Lower leg skin (tissue), 4 donors: ENCODE results near the gene SLC38A1. TPM values are rescaled to one million over a fixed set of nuclear protein-coding genes. Genes with fewer than 3 reads are reported as not detected.

Source experiments
- DNase-seq, 2 donors: peaks; one replicate each; pipeline ENCODE4 v3.0.0-alpha.2; 2019; ENCODE audit warnings: low spot score in 2 of 2
- H3K4me3 ChIP-seq: fragments of 200-600 bp; sonication (generic); 2 replicates; pipeline ENCODE4 v1.5.1; 2017; ENCODE audit warnings: mild to moderate bottlenecking, low read depth; ENCODE audit not compliant: poor library complexity, severe bottlenecking
- CTCF ChIP-seq, 3 donors: fragments of 450-650 bp; IDR thresholded peaks; one replicate each; pipeline ENCODE4 v1.5.1; 2016; ENCODE audit warnings: antibody characterized with exemption in 3 of 3, mild to moderate bottlenecking in 3 of 3, moderate library complexity in 2 of 3
- POLR2A ChIP-seq, 2 donors: fragments of 450-650 bp; IDR thresholded peaks; one replicate each; pipeline ENCODE4 v1.6.1; 2016 to 2017; ENCODE audit warnings: antibody characterized with exemption in 2 of 2, mild to moderate bottlenecking in 1 of 2, moderate library complexity in 1 of 2
- WGBS, 2 donors: methylation state at CpG; one replicate each; pipeline ENCODE4 v1.1.5; 2018; 5-methylcytosine and 5-hydroxymethylcytosine counted together
- intact Hi-C: fragments of 100-400 bp; cut with DNase I; formaldehyde crosslinking; loops from one replicate; pipeline ENCODE4 v1.15.0; 2023; ENCODE audit warnings: low total_unique reads
- total RNA-seq, 4 donors: library from RNA; depleted of rRNA; stranded (reverse); fragments of >200 nt; gene quantifications; one replicate each; pipeline ENCODE4 v1.1.0, GENCODE V29; 2016

SLC38A1 gene
- total RNA-seq, 4 donors from 2014 or later: 87.3 to 118 (median 102) TPM

GRCh38 chr12:46263140-46264016, 5.5 kb downstream of the SLC38A1 start:
- TF ChIP-seq CTCF (IDR thresholded peaks at IDR 0.05) (no peak), POLR2A (IDR thresholded peaks at IDR 0.05) (no peak)
- no peak for DNase-seq
- 87 to 89% methylated on average over 6 of the region's 6 CpGs for WGBS, 2 donors
- H3K4me3 ChIP-seq: no peak overlapping the region
- intact Hi-C loops: no loop called here

- TF ChIP-seq POLR2A (IDR thresholded peaks at IDR 0.05) (no peak), CTCF (IDR thresholded peaks at IDR 0.05) (no peak)
- 80 to 81% methylated on average over 2 of the region's 2 CpGs for WGBS, 2 donors
- DNase-seq: no peak
- H3K4me3 ChIP-seq: no peak overlapping the region
- intact Hi-C loops: no loop called here
Observed at GRCh38 chr12:46261646-46262045, 7.2 kb downstream of the SLC38A1 start.

- no peak for DNase-seq
- 47 to 58% methylated on average over 2 of the region's 2 CpGs for WGBS, 2 donors
- intact Hi-C loops: no loop called here
Observed at GRCh38 chr12:46260913-46261476, 7.8 kb downstream of the SLC38A1 start.

GRCh38 chr12:46260124-46260912, 8.5 kb downstream of the SLC38A1 start:
- TF ChIP-seq CTCF (IDR thresholded peaks at IDR 0.05) (no peak), POLR2A (IDR thresholded peaks at IDR 0.05) (no peak)
- 48 to 59% methylated on average over 5 of the region's 5 CpGs for WGBS, 2 donors
- intact Hi-C loops: no loop called here
- H3K4me3 ChIP-seq: no peak overlapping the region
- no peak for DNase-seq

More at GRCh38 chr12:46260913-46261476, 7.8 kb downstream of the SLC38A1 start:
- H3K4me3 ChIP-seq: no peak overlapping the region
- TF ChIP-seq POLR2A (IDR thresholded peaks at IDR 0.05) (no peak), CTCF (IDR thresholded peaks at IDR 0.05) (no peak)

GRCh38 chr12:46259713-46260112, 9.1 kb downstream of the SLC38A1 start:
- intact Hi-C loops: no loop called here
- no peak for TF ChIP-seq CTCF (IDR thresholded peaks at IDR 0.05)
- no peak for TF ChIP-seq POLR2A (IDR thresholded peaks at IDR 0.05)
- 61 to 70% methylated on average over 1 of the region's 1 CpG for WGBS, 2 donors

More at GRCh38 chr12:46259713-46260112, 9.1 kb downstream of the SLC38A1 start:
- no peak for DNase-seq
- H3K4me3 ChIP-seq: no peak overlapping the region
